Measurements from ENCODE around the gene WDR62.

The WDR62 gene

GRCh38 chr19:36142496-36142895 lies 87.8 kb downstream of the WDR62 start:
- DNase-seq: no peak

GRCh38 chr19:36144624-36145023 lies 89.9 kb downstream of the WDR62 start:
- no peak for DNase-seq

GRCh38 chr19:36149673-36150406 lies 95.1 kb downstream of the WDR62 start:
- no peak for DNase-seq

GRCh38 chr19:36150586-36150985 lies 95.9 kb downstream of the WDR62 start:
- no peak for DNase-seq

- no peak for DNase-seq
Measured at GRCh38 chr19:36151144-36152018, 96.7 kb downstream of the WDR62 start.

GRCh38 chr19:36152019-36152351 lies 97.3 kb downstream of the WDR62 start:
- DNase-seq: no peak

GRCh38 chr19:36152352-36153091 lies 97.8 kb downstream of the WDR62 start, which contains the start of gene COX7A1:
TSS of gene COX7A1 (minus strand) at chr19:36152447. CDS start at chr19:36152407, 40 bp downstream.
- no peak for DNase-seq

- DNase-seq: no peak
Measured at GRCh38 chr19:36153126-36153525, 98.4 kb downstream of the WDR62 start.
